ENCODE measurements around the gene CDT1. TPM values are rescaled to one million over a fixed set of nuclear protein-coding genes. Genes with fewer than 3 reads are reported as not detected.
A peak's percentile ranks its signal among the peaks of the same experiment; 100 is the strongest.

Gene CDT1
- polyA plus RNA-seq, 1 donor = 14.0 TPM

GRCh38 chr16:88793251-88793954 lies 10.2 kb upstream of the CDT1 start:
- Histone ChIP-seq H3K4me1 (ENCODE audit: control insufficient read depth, insufficient read depth, low read length) (peaks cover 14% of the 10 kb centered on the region), H3K9me3 (ENCODE audit: control insufficient read depth, low read depth, low read length) (no peaks in the 10 kb centered on the region), H3K4me3 (ENCODE audit: low read length) (peak overlapping the region; percentile 9), H3K27ac (ENCODE audit: low read length) (peak overlapping the region; percentile 16), H3K36me3 (ENCODE audit: control insufficient read depth, insufficient read depth, low read length) (no peaks in the 10 kb centered on the region), H3K27me3 (ENCODE audit: control insufficient read depth, insufficient read depth, low read length) (no peaks in the 10 kb centered on the region)
- DNase-seq = peak; percentile 64 to 83
- no CpG with 5 or more reads among the region's 35 CpGs for WGBS (ENCODE audit: insufficient coverage, low lambda C conversion rate)

DNA sequence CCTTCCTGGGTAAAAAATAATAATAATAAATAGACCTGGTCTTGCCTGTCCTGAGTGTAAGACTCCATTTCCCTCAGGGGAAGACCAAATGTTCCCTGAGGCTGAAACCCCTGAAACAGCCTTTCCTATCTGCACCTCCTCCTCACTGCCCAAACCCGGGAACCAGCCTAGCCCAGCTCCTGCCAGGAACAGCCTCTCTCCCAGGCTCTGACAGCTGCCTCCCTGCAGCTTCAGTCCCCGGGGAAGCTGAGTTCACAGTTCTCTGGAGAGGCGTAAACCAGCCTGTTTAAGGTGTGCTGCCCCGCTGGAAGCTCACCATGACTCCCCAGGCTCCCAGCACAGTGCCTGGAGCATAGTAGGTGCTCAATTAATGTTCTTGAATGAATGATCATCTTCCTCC lies 7.3 kb upstream of the CDT1 start:
- no peaks in the 10 kb centered on the region for H3K27me3 ChIP-seq (ENCODE audit: control insufficient read depth, insufficient read depth, low read length)
- no peaks in the 10 kb centered on the region for H3K36me3 ChIP-seq (ENCODE audit: control insufficient read depth, insufficient read depth, low read length)
- peaks cover 14% of the 10 kb centered on the region for H3K4me1 ChIP-seq (ENCODE audit: control insufficient read depth, insufficient read depth, low read length)
- H3K27ac ChIP-seq (ENCODE audit: low read length) = no peak overlapping the region
- H3K4me3 ChIP-seq (ENCODE audit: low read length) = no peak overlapping the region
- no CpG with 5 or more reads among the region's 4 CpGs for WGBS (ENCODE audit: insufficient coverage, low lambda C conversion rate)
- no peaks in the 10 kb centered on the region for H3K9me3 ChIP-seq (ENCODE audit: control insufficient read depth, low read depth, low read length)
- no peak for DNase-seq

- Histone ChIP-seq H3K27ac (ENCODE audit: low read length) (no peak overlapping the region), H3K9me3 (ENCODE audit: control insufficient read depth, low read depth, low read length) (no peaks in the 10 kb centered on the region)
- WGBS (ENCODE audit: insufficient coverage, low lambda C conversion rate) = 100% methylated on average over 1 of the region's 4 CpGs
These were observed 5.5 kb upstream of the CDT1 start for GRCh38 chr16:88798073-88798472.

DNA sequence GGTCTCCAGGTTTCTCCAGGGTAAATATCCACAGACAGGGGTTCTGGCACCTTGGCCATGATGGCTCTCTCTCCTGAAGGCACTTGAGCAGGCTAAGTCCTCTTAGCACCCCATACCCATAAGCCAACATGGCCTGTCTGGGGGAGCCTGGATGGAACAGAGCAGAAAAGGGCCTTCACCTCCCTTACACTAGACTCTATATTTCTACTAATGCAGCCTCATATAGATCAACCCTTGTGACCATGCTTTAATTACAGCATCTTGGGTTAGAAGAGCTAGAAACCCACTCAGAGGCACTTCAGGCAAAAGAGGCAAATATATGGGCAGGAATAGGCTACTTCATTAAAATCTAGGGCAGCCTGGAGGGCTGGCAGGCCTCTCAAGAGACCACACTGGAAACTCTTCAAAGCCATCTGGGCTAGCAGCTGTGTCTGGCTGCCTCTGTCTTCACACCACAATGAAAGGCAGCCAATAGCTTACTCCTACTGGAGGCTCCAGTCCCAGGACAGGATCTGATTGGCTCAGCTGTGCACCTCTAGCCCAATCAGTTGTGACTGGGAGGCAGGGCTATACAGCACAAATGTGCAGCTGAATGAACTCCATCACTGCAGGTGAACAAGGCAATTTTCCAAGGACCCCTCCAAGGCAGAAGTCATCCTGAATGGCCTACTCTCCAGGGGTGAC lies 4.7 kb upstream of the CDT1 start:
- no peaks in the 10 kb centered on the region for H3K27me3 ChIP-seq (ENCODE audit: control insufficient read depth, insufficient read depth, low read length)
- H3K9me3 ChIP-seq (ENCODE audit: control insufficient read depth, low read depth, low read length) = no peaks in the 10 kb centered on the region
- peaks cover 4% of the 10 kb centered on the region for H3K4me1 ChIP-seq (ENCODE audit: control insufficient read depth, insufficient read depth, low read length)
- no peak overlapping the region for H3K27ac ChIP-seq (ENCODE audit: low read length)
- no peak for DNase-seq
- no peaks in the 10 kb centered on the region for H3K36me3 ChIP-seq (ENCODE audit: control insufficient read depth, insufficient read depth, low read length)
- no peak overlapping the region for H3K4me3 ChIP-seq (ENCODE audit: low read length)

More at GRCh38 chr16:88798073-88798472, 5.5 kb upstream of the CDT1 start:
- no peak overlapping the region for H3K4me3 ChIP-seq (ENCODE audit: low read length)
- no peak for DNase-seq
- H3K4me1 ChIP-seq (ENCODE audit: control insufficient read depth, insufficient read depth, low read length) = peaks cover 10% of the 10 kb centered on the region
- H3K27me3 ChIP-seq (ENCODE audit: control insufficient read depth, insufficient read depth, low read length) = no peaks in the 10 kb centered on the region
- no peaks in the 10 kb centered on the region for H3K36me3 ChIP-seq (ENCODE audit: control insufficient read depth, insufficient read depth, low read length)

DNA sequence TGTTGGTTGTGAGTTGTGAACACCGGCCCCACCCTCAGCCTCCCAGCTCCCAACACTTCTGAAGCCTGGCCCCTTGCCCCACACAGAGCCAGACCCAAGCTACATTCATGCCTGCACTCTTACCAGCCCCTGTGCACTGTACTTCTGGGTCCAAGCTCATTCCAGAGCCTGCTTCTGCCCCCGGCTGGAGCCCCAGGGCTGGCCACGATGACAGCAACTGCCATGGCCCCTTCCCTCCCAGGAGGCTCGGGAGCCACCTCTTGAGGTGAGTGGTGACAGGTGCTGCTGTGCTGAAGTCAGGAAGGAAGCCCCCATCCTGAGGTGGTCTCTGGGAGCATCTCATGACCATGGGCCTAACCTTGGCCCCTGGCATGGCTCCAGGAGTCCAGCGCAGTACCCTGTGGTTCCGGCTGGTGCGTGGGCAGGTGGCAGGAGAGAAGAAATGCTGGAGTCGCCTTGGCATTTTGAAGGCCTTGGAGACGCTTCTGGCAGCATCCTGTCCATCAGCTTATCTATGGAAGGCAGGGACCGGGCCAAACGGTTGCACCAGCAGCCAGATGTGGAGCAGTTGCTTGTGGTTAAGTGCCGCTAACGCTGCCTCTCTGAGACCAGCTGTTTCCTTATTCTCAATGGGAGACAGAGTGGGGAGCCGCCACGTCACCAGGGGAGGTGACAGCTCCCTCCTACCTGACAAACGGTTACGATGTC lies 3.9 kb upstream of the CDT1 start:
- WGBS (ENCODE audit: insufficient coverage, low lambda C conversion rate) = no CpG with 5 or more reads among the region's 17 CpGs
- no peak overlapping the region for H3K4me3 ChIP-seq (ENCODE audit: low read length)
- H3K4me1 ChIP-seq (ENCODE audit: control insufficient read depth, insufficient read depth, low read length) = peaks cover 7% of the 10 kb centered on the region
- DNase-seq = no peak
- no peaks in the 10 kb centered on the region for H3K27me3 ChIP-seq (ENCODE audit: control insufficient read depth, insufficient read depth, low read length)
- H3K36me3 ChIP-seq (ENCODE audit: control insufficient read depth, insufficient read depth, low read length) = no peaks in the 10 kb centered on the region
- H3K9me3 ChIP-seq (ENCODE audit: control insufficient read depth, low read depth, low read length) = peaks cover 3% of the 10 kb centered on the region
- H3K27ac ChIP-seq (ENCODE audit: low read length) = no peak overlapping the region

DNA sequence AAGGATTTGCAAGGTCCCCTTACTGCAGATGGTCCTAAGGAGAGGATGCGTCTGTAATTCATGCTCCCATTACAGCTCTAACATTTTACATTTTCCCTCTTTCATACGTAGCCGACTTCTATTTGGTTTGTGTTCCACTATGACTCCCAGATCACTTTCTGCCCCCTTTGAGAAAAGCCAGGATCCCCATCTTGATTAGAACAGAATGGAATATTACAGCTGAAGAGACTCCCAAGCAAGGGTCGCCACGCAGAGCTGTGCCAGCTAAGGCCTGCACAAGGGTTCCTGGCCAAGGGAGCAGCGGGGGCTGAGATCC lies 3.4 kb upstream of the CDT1 start:
- peaks cover 4% of the 10 kb centered on the region for H3K36me3 ChIP-seq (ENCODE audit: control insufficient read depth, insufficient read depth, low read length)
- no peak for DNase-seq
- H3K27ac ChIP-seq (ENCODE audit: low read length) = no peak overlapping the region
- H3K9me3 ChIP-seq (ENCODE audit: control insufficient read depth, low read depth, low read length) = peaks cover 5% of the 10 kb centered on the region
- H3K4me3 ChIP-seq (ENCODE audit: low read length) = no peak overlapping the region
- no CpG with 5 or more reads among the region's 6 CpGs for WGBS (ENCODE audit: insufficient coverage, low lambda C conversion rate)
- no peaks in the 10 kb centered on the region for H3K27me3 ChIP-seq (ENCODE audit: control insufficient read depth, insufficient read depth, low read length)
- H3K4me1 ChIP-seq (ENCODE audit: control insufficient read depth, insufficient read depth, low read length) = peaks cover 12% of the 10 kb centered on the region

DNA sequence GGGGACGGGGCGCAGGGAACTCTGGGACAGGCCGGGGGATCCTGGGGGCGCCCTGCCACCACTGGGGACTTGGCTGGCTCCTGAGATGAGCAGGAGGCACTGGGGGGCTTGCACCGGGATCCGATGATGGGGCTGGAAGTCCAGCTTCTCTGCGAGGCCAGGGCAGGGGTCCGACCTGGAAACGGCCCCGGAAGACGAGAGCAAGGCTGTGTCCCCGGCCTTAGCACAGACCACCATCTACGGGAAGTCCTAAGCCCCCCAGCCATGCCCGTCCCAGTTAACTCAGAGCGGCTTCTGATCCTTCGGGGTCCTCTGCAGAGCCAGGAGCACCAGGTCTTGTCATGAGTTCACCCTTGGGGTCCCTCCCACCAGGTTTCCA lies 573 bp downstream of the CDT1 start:
- DNase-seq = no peak
- WGBS (ENCODE audit: insufficient coverage, low lambda C conversion rate) = no CpG with 5 or more reads among the region's 16 CpGs
- H3K27ac ChIP-seq (ENCODE audit: low read length) = no peak overlapping the region

GRCh38 chr16:88804552-88805339 lies 1.2 kb downstream of the CDT1 start:
- Histone ChIP-seq H3K27me3 (ENCODE audit: control insufficient read depth, insufficient read depth, low read length) (no peaks in the 10 kb centered on the region), H3K27ac (ENCODE audit: low read length) (no peak overlapping the region), H3K9me3 (ENCODE audit: control insufficient read depth, low read depth, low read length) (peaks cover 5% of the 10 kb centered on the region), H3K4me3 (ENCODE audit: low read length) (peak overlapping the region; percentile 68), H3K36me3 (ENCODE audit: control insufficient read depth, insufficient read depth, low read length) (peaks cover 39% of the 10 kb centered on the region), H3K4me1 (ENCODE audit: control insufficient read depth, insufficient read depth, low read length) (peaks cover 15% of the 10 kb centered on the region)
- WGBS (ENCODE audit: insufficient coverage, low lambda C conversion rate) = no CpG with 5 or more reads among the region's 39 CpGs
- DNase-seq = peak; percentile 70 to 86

More for the DNA sequence above, 573 bp downstream of the CDT1 start:
- no peaks in the 10 kb centered on the region for H3K27me3 ChIP-seq (ENCODE audit: control insufficient read depth, insufficient read depth, low read length)
- H3K9me3 ChIP-seq (ENCODE audit: control insufficient read depth, low read depth, low read length) = peaks cover 5% of the 10 kb centered on the region
- H3K4me3 ChIP-seq (ENCODE audit: low read length) = peak overlapping the region; percentile 68
- peaks cover 34% of the 10 kb centered on the region for H3K36me3 ChIP-seq (ENCODE audit: control insufficient read depth, insufficient read depth, low read length)
- peaks cover 15% of the 10 kb centered on the region for H3K4me1 ChIP-seq (ENCODE audit: control insufficient read depth, insufficient read depth, low read length)

DNA sequence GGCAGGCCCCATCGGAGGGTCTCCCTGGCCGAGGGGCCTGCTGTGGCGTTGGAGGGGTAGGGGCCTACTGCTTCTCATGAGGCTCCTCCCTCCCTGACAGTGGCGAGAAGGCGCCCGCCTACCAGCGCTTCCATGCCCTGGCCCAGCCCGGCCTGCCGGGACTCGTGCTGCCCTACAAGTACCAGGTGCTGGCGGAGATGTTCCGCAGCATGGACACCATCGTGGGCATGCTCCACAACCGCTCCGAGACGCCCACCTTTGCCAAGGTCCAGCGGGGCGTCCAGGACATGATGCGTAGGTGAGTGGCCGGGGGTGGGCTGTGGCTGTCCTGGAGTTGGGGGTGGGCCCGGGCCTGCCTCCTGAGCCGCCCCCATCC lies 1.7 kb downstream of the CDT1 start:
- no CpG with 5 or more reads among the region's 22 CpGs for WGBS (ENCODE audit: insufficient coverage, low lambda C conversion rate)
- peaks cover 20% of the 10 kb centered on the region for H3K4me1 ChIP-seq (ENCODE audit: control insufficient read depth, insufficient read depth, low read length)
- H3K4me3 ChIP-seq (ENCODE audit: low read length) = peak overlapping the region; percentile 68
- peaks cover 45% of the 10 kb centered on the region for H3K36me3 ChIP-seq (ENCODE audit: control insufficient read depth, insufficient read depth, low read length)
- DNase-seq = no peak
- no peak overlapping the region for H3K27ac ChIP-seq (ENCODE audit: low read length)
- H3K9me3 ChIP-seq (ENCODE audit: control insufficient read depth, low read depth, low read length) = peaks cover 5% of the 10 kb centered on the region
- no peaks in the 10 kb centered on the region for H3K27me3 ChIP-seq (ENCODE audit: control insufficient read depth, insufficient read depth, low read length)

DNA sequence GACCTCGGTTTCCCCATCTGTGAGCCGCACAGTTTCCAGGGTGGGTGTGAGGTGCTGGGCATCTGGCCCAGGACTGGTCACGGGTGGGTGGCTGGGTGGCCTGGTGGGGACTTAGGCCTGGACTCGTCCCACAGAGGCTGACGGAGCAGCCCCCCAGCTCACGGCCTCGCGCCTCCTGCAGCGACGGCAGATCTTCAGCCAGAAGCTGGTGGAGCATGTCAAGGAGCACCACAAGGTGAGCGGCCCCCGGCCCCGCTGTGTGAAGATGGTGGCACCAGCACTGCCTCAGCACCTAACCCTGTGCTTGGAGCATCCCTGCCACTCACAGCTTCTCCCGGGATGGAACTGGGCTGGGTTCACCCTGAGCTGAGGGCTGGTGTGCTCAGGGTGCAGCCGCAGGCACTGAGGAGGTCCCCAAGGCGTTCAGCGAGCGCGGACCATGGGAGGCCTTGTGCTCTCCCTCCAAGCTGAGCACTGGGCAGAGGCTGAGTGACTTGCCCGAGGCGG lies 2.4 kb downstream of the CDT1 start:
- H3K27ac ChIP-seq (ENCODE audit: low read length) = no peak overlapping the region
- peaks cover 26% of the 10 kb centered on the region for H3K4me1 ChIP-seq (ENCODE audit: control insufficient read depth, insufficient read depth, low read length)
- WGBS (ENCODE audit: insufficient coverage, low lambda C conversion rate) = no CpG with 5 or more reads among the region's 21 CpGs

More for the DNA sequence above, 2.4 kb downstream of the CDT1 start:
- no peak for DNase-seq
- peaks cover 45% of the 10 kb centered on the region for H3K36me3 ChIP-seq (ENCODE audit: control insufficient read depth, insufficient read depth, low read length)
- peaks cover 5% of the 10 kb centered on the region for H3K9me3 ChIP-seq (ENCODE audit: control insufficient read depth, low read depth, low read length)
- no peaks in the 10 kb centered on the region for H3K27me3 ChIP-seq (ENCODE audit: control insufficient read depth, insufficient read depth, low read length)
- no peak overlapping the region for H3K4me3 ChIP-seq (ENCODE audit: low read length)

All from large intestine (tissue), 3 donors.